K562 (cell line): ENCODE results near the gene LIG3. TPM values are rescaled to one million over a fixed set of nuclear protein-coding genes. Genes with fewer than 3 reads are reported as not detected.

ENCODE experiments used
- ATAC-seq: fragments of 200-7000 bp; cut with Tn5 transposase; 3 replicates; pipeline ENCODE4 v1.9.1; 2020; ENCODE audit warnings: moderate library complexity
- BruUV-seq: library from RNA; stranded (reverse); fragments of 400-500 nt; replicated peaks from 2 replicates; lab custom pipeline; 2021; lab: Mats Ljungman, UMichigan
- CTCF ChIA-PET: fragments of 300-600 bp; formaldehyde crosslinking; extraction: SDS; loops from one replicate; lab custom pipeline; 2021; ENCODE audit warnings: low intra/inter-chr PET ratio; lab: Yijun Ruan, JAX
- POLR2A ChIA-PET: fragments of 300-600, 350-650 bp; sonication (Branson Sonifier 250); formaldehyde crosslinking; extraction: SDS; loops from one replicate; lab custom pipeline; 2021; ENCODE audit warnings: antibody characterized with exemption, inconsistent platforms; lab: Yijun Ruan, JAX
- DNase-seq, 4 experiments: peaks; one replicate each; pipeline versions ENCODE4 v3.0.0 to v3.0.0-alpha.2; 2011 to 2018; ENCODE audit warnings: low spot score in 3 of 4, mixed read lengths in 3 of 4; ENCODE audit errors: extremely low read depth in 1 of 4
- FAIRE-seq: peaks from 2 replicates; lab custom pipeline; 2011; peaks lifted over from hg19 to GRCh38; lab: Jason Lieb, UNC
- H2AFZ ChIP-seq: 2 replicates; pipeline ENCODE4 v1.6.0; 2011; ENCODE audit warnings: low read depth, low read length, control low read depth, inconsistent platforms
- H3K27ac ChIP-seq: fragments of 200-600 bp; 3 replicates; pipeline ENCODE4 v1.8.0; 2011; ENCODE audit warnings: low read depth, mild to moderate bottlenecking, control low read depth, inconsistent platforms, low read length, moderate library complexity, mixed read lengths; ENCODE audit errors: extremely low read depth
- H3K27me3 ChIP-seq, 2 experiments: fragments of 300-600 bp in 1 of 2; 2 replicates in 1 of 2; 3 replicates in 1 of 2; pipeline versions ENCODE4 v1.6.0 to v1.8.0; 2011; ENCODE audit warnings: inconsistent platforms in 2 of 2, low read length in 2 of 2, mild to moderate bottlenecking in 1 of 2, mixed read lengths in 1 of 2, moderate library complexity in 1 of 2; ENCODE audit not compliant: control insufficient read depth in 2 of 2, insufficient read depth in 2 of 2
- H3K36me3 ChIP-seq: fragments of 300-600 bp; 3 replicates; pipeline ENCODE4 v1.8.0; 2011; ENCODE audit warnings: mild to moderate bottlenecking, low read length, inconsistent platforms; ENCODE audit not compliant: control insufficient read depth, insufficient read depth
- H3K4me1 ChIP-seq, 2 experiments: fragments of 200-600 bp in 1 of 2; replicated peaks in 1 of 2; 2 replicates in 1 of 2; 3 replicates in 1 of 2; pipeline versions ENCODE4 v1.5.1 to v1.8.0; 2011; ENCODE audit warnings: inconsistent platforms in 2 of 2, low read length in 2 of 2, mild to moderate bottlenecking in 1 of 2, mixed read lengths in 1 of 2, moderate library complexity in 1 of 2; ENCODE audit not compliant: control insufficient read depth in 2 of 2, insufficient read depth in 2 of 2
- H3K4me2 ChIP-seq: 2 replicates; pipeline ENCODE4 v1.6.1; 2011; ENCODE audit warnings: low read length, control low read depth, inconsistent platforms, mixed read lengths; ENCODE audit not compliant: insufficient read depth
- H3K4me3 ChIP-seq: fragments of 200-600 bp; sonication (generic), shearing (Covaris generic); 2 replicates; pipeline ENCODE4 v1.5.1; 2016; ENCODE audit warnings: control low read depth, inconsistent platforms
- H3K79me2 ChIP-seq: fragments of 200-600 bp; 3 replicates; pipeline ENCODE4 v1.8.0; 2011; ENCODE audit warnings: low read length, inconsistent platforms; ENCODE audit not compliant: control insufficient read depth, insufficient read depth
- H3K9ac ChIP-seq, 2 experiments: 2 replicates each; pipeline versions ENCODE4 v1.6.0 to v1.6.1; 2011; ENCODE audit warnings: low read depth in 2 of 2, low read length in 2 of 2, control low read depth in 1 of 2, inconsistent platforms in 1 of 2, mild to moderate bottlenecking in 1 of 2, mixed read lengths in 1 of 2; ENCODE audit not compliant: insufficient read depth in 1 of 2
- H3K9me1 ChIP-seq: one replicate; pipeline ENCODE4 v1.6.0; 2011; ENCODE audit warnings: inconsistent platforms, mild to moderate bottlenecking, low read length, moderate library complexity; ENCODE audit not compliant: control insufficient read depth, insufficient read depth
- H3K9me3 ChIP-seq: replicated peaks from 2 replicates; pipeline ENCODE4 v1.5.1; 2011; ENCODE audit warnings: low read depth, low read length, inconsistent platforms; ENCODE audit not compliant: control insufficient read depth, insufficient read depth
- H4K20me1 ChIP-seq: replicated peaks from 2 replicates; pipeline ENCODE4 v1.6.1; 2011; ENCODE audit warnings: low read length, inconsistent platforms, mixed read lengths; ENCODE audit not compliant: control insufficient read depth, insufficient read depth
- KDM4B ChIP-seq, 2 experiments: fragments of 450-650 bp in 1 of 2; sonication (generic) in 1 of 2; IDR thresholded peaks; 2 replicates each; pipeline ENCODE4 v1.6.1; 2016 to 2017; ENCODE audit warnings: borderline replicate concordance in 2 of 2, antibody characterized with exemption in 1 of 2, low read depth in 1 of 2, mild to moderate bottlenecking in 1 of 2
- POLR2G ChIP-seq: fragments of 200-400 bp; formaldehyde crosslinking; IDR thresholded peaks from 2 replicates; pipeline ENCODE4 v1.6.1; 2017; ENCODE audit warnings: low read depth, mild to moderate bottlenecking, antibody characterized with exemption, low read length, moderate library complexity
- PTTG1 ChIP-seq: fragments of 450-650 bp; IDR thresholded peaks from 2 replicates; pipeline ENCODE4 v1.6.1; 2016; ENCODE audit warnings: low read depth, mild to moderate bottlenecking, missing genetic modification characterization, missing compliant biosample characterization
- RUNX1 ChIP-seq: sonication (generic); IDR thresholded peaks from 2 replicates; pipeline ENCODE4 v1.6.1; 2016; ENCODE audit warnings: antibody characterized with exemption, low read depth
- SP1 ChIP-seq: sonication (generic); formaldehyde crosslinking; IDR thresholded peaks from 2 replicates; pipeline ENCODE4 v1.8.1; 2022; ENCODE audit warnings: mild to moderate bottlenecking, missing genetic modification reagents
- ZNF644 ChIP-seq: fragments of 200-800 bp; sonication (Bioruptor generic); IDR thresholded peaks from 2 replicates; pipeline ENCODE4 v1.6.1; 2016; ENCODE audit warnings: low read depth, missing genetic modification characterization, missing compliant biosample characterization
- WGBS: fragments of 100-300 bp; shearing (Covaris generic); methylation state at CpG from one replicate; pipeline ENCODE4 v1.1.6; 2016; ENCODE audit warnings: low coverage, mixed read lengths; ENCODE audit not compliant: insufficient coverage; ENCODE audit errors: missing lambda C conversion rate; 5-methylcytosine and 5-hydroxymethylcytosine counted together
- in situ Hi-C: fragments of 300-500 bp; cut with MboI; formaldehyde crosslinking; loops from 4 replicates; pipeline ENCODE4 v1.15.0; 2018; ENCODE audit warnings: inconsistent platforms, mixed read lengths
- intact Hi-C: fragments of 100-400 bp; cut with micrococcal nuclease; formaldehyde crosslinking; loops from 2 replicates; pipeline ENCODE4 v1.14.2; 2022
- polyA plus RNA-seq, 8 experiments: library from polyadenylated mRNA; depleted of rRNA in 4 of 8; stranded (reverse) in 5 of 8; unstranded in 3 of 8; fragments of >200 nt; fragmentation: Nextera tagmentation in 2 of 8; fragmentation: Illumina TruSeq in 1 of 8; extraction: Ambion mirVana in 2 of 8; extraction: Trizol in 1 of 8; gene quantifications; 2 replicates each; pipeline versions ENCODE4 v1.2.1 to v1.2.3, GENCODE V29; 2011 to 2014; ENCODE audit warnings: inconsistent platforms in 1 of 8, missing spikeins in 1 of 8
- total RNA-seq, 7 experiments: library from RNA; depleted of rRNA in 6 of 7; stranded (reverse); fragments of >200 nt in 6 of 7; fragmentation: Illumina TruSeq in 2 of 7; extraction: Trizol in 2 of 7; gene quantifications; 2 replicates each; pipeline versions ENCODE4 v1.2.1 to v1.2.3, GENCODE V29; 2011 to 2021; ENCODE audit warnings: low replicate concordance in 1 of 7
- TF ChIP-seq, protein P1 (sequence below): fragments of 450-650 bp; IDR thresholded peaks from 2 replicates; pipeline ENCODE4 v1.6.1; 2016; ENCODE audit warnings: borderline replicate concordance

LIG3 gene
- total and polyA plus RNA-seq, 9 of the 15 experiments (the other 6 are each of a cell fraction or from before 2014, with no cell fraction given), result 7.6 to 75.0 (median 43.0) TPM

DNA sequence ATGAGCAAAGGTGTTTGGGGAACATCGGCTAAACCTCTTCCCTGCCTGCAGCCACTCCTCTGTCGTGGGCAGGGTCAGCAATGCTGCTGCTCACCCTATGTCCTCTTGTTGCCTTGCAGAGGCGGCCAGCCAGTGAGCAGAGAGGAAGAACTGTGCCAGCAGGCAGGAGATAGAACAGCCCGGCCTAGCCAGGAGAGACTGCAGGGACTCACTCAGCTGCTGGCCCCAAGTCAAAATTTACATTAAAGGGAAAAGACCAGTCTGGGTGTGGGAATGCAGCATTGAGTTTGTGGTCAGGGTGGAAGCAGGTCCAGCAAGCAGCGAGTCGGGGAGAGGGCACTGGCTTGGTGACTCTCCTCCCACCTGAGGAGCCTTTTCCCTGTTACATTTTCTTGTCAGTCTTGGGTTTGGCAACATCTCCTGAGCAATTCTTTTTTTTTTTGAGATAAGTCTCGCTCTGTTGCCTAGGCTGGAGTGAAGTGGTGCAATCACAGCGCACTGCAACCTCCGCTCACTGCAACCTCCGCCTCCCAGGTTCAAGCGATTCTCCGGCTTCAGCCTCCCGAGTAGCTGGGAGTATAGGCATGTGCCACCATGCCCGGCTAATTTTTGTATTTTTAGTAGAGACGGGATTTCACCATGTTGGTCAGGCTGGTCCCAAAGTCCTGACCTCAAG lies 22.7 kb downstream of the LIG3 start:
- Histone ChIP-seq H2AFZ (no peak overlapping the region), H3K27me3 (no peaks in the 10 kb centered on the region), H3K4me1 (peaks cover 3 to 11% of the 10 kb centered on the region in 2 experiments; a peak in 3 of 5 replicates), H3K9me3 (no peaks in the 10 kb centered on the region), H3K9me1 (no peaks in the 10 kb centered on the region), H3K4me3 (no peak overlapping the region), H3K27ac (no peak overlapping the region), H3K36me3 (peaks cover 86% of the 10 kb centered on the region), H3K9ac (no peak overlapping the region), H4K20me1 (no peaks in the 10 kb centered on the region), H3K79me2 (no peaks in the 10 kb centered on the region), H3K4me2 (no peak overlapping the region)
- no TSS peak for BruUV-seq
- WGBS, result 93% methylated on average over 12 of the region's 15 CpGs
- ChIA-PET POLR2A (no interaction called here), CTCF (no interaction called here)
- FAIRE-seq (no peak), ATAC-seq (no peak), DNase-seq (no peak)
- in situ Hi-C loops (no loop called here), intact Hi-C loops (no loop called here)
- TF ChIP-seq, protein P1, sequence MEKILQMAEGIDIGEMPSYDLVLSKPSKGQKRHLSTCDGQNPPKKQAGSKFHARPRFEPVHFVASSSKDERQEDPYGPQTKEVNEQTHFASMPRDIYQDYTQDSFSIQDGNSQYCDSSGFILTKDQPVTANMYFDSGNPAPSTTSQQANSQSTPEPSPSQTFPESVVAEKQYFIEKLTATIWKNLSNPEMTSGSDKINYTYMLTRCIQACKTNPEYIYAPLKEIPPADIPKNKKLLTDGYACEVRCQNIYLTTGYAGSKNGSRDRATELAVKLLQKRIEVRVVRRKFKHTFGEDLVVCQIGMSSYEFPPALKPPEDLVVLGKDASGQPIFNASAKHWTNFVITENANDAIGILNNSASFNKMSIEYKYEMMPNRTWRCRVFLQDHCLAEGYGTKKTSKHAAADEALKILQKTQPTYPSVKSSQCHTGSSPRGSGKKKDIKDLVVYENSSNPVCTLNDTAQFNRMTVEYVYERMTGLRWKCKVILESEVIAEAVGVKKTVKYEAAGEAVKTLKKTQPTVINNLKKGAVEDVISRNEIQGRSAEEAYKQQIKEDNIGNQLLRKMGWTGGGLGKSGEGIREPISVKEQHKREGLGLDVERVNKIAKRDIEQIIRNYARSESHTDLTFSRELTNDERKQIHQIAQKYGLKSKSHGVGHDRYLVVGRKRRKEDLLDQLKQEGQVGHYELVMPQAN, result no peak
- TF ChIP-seq RUNX1 (no peak), PTTG1 (tag) (no peak), ZNF644 (tag) (no peak), POLR2G (0 out of 2 replicates have a peak, but pooled peaks have one; percentile 12), KDM4B (IDR thresholded peaks at IDR 0.05; ENCODE audit: borderline replicate concordance in 2 of 2, low read depth in 1 of 2) (no peak), SP1 (CRISPR knock-in tag) (no peak)
